Caco-2 (cell line): ENCODE data around the gene RTN3. TPM values are rescaled to one million over a fixed set of nuclear protein-coding genes. Genes with fewer than 3 reads are reported as not detected.

Source experiments
- BruUV-seq: library from RNA; stranded (reverse); fragments of 400-500 nt; replicated peaks from 2 replicates; lab custom pipeline; 2021; lab: Mats Ljungman, UMichigan
- CTCF ChIA-PET: fragments of 300-600 bp; sonication (Branson Sonifier 250); formaldehyde crosslinking; loops from one replicate; lab custom pipeline; 2022; ENCODE audit warnings: antibody characterized with exemption; lab: Charles Lee
- POLR2A ChIA-PET: fragments of 300-600 bp; sonication (Branson Sonifier 250); formaldehyde crosslinking; loops from one replicate; lab custom pipeline; 2022; ENCODE audit warnings: antibody characterized with exemption; lab: Charles Lee
- DNase-seq, 2 experiments: peaks; one replicate each; pipeline versions ENCODE4 v3.0.0 to v3.0.0-alpha.2; 2020 to 2022
- H3K27me3 ChIP-seq: replicated peaks from 2 replicates; pipeline ENCODE4 v1.6.0; 2011; ENCODE audit warnings: low read length; ENCODE audit not compliant: control insufficient read depth, insufficient read depth
- H3K36me3 ChIP-seq: 2 replicates; pipeline ENCODE4 v1.5.1; 2011; ENCODE audit warnings: low read length; ENCODE audit not compliant: control insufficient read depth, insufficient read depth
- H3K4me1 ChIP-seq: fragments of 250-450 bp; sonication (Bioruptor Pico); 2 replicates; pipeline ENCODE4 v1.5.1; 2020; ENCODE audit warnings: mild to moderate bottlenecking
- H3K4me3 ChIP-seq: 2 replicates; pipeline ENCODE4 v1.5.1; 2011; ENCODE audit warnings: low read depth, mild to moderate bottlenecking, control low read depth, low read length
- H3K9me3 ChIP-seq: fragments of 250-450 bp; sonication (Bioruptor Pico); 2 replicates; pipeline ENCODE4 v1.5.1; 2020; ENCODE audit warnings: mild to moderate bottlenecking, moderate library complexity
- H3K27ac Mint-ChIP-seq: one replicate; pipeline ENCODE4 v1.8.0; 2022; ENCODE audit warnings: mixed read lengths; ENCODE audit not compliant: unreplicated experiment
- H3K27me3 Mint-ChIP-seq: one replicate; pipeline ENCODE4 v1.8.0; 2022; ENCODE audit warnings: mixed read lengths; ENCODE audit not compliant: insufficient read depth, unreplicated experiment
- H3K36me3 Mint-ChIP-seq: one replicate; pipeline ENCODE4 v1.8.0; 2022; ENCODE audit warnings: mild to moderate bottlenecking, mixed read lengths; ENCODE audit not compliant: insufficient read depth, unreplicated experiment
- H3K4me1 Mint-ChIP-seq: one replicate; pipeline ENCODE4 v1.8.0; 2022; ENCODE audit warnings: low read depth, mixed read lengths; ENCODE audit not compliant: unreplicated experiment
- H3K4me3 Mint-ChIP-seq: one replicate; pipeline ENCODE4 v1.8.0; 2022; ENCODE audit warnings: mild to moderate bottlenecking, moderate library complexity, mixed read lengths; ENCODE audit not compliant: unreplicated experiment
- H3K9me3 Mint-ChIP-seq: one replicate; pipeline ENCODE4 v1.8.0; 2022; ENCODE audit warnings: mixed read lengths; ENCODE audit not compliant: unreplicated experiment
- intact Hi-C: fragments of 100-400 bp; cut with micrococcal nuclease; formaldehyde crosslinking; loops from one replicate; pipeline ENCODE4 v1.10.0; 2022; ENCODE audit not compliant: unreplicated experiment
- total RNA-seq: library from RNA; stranded (reverse); gene quantifications from 2 replicates; pipeline ENCODE4 v1.2.3, GENCODE V29; 2022
- TF ChIP-seq, protein P1 (sequence below), 2 experiments: fragments of 200-600 bp in 1 of 2; IDR thresholded peaks; 1 replicate in 1 of 2; 2 replicates in 1 of 2; pipeline versions ENCODE4 v1.5.1 to v1.8.0; 2011 to 2022; ENCODE audit warnings: antibody characterized with exemption in 1 of 2, control low read depth in 1 of 2, inconsistent platforms in 1 of 2, low read depth in 1 of 2, low read length in 1 of 2, mild to moderate bottlenecking in 1 of 2, moderate library complexity in 1 of 2; ENCODE audit not compliant: insufficient read depth in 1 of 2, severe bottlenecking in 1 of 2, unreplicated experiment in 1 of 2

The RTN3 gene
- total RNA-seq, 1 experiment from 2014 or later: 179 TPM

DNA sequence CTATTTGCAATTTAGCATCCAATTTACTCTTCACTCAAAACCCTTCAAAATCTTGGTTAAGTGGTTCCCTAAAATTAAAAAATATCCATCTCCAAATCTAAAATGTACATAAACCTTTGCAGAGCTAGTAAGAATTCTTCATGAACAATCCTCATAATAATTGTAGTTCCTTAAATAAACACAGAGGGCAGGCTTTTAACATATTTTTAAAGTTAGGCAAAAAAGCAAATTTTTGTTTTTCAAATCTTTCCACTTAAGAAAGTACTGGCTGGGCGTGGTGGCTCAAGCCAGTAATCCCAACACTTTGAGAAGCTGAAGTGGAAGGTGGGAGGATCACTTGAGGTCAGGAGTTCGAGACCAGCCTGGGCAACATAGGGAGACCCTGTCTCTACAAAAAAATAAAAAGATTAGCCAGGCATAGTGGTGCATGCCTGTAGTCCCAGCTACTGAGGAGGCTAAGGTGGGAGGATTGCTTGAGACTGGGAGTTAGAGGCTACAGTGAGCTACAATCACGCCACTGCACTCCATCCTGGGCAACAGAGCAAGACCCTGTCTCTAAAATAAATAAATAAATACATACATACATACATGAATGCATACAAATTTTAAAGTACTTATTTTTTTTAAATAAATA is 42.0 kb upstream of the RTN3 start:
- no peak overlapping the region for H3K4me3 Mint-ChIP-seq
- Histone ChIP-seq H3K36me3 (peaks cover 1% of the 10 kb centered on the region), H3K4me3 (no peak overlapping the region), H3K27me3 (no peaks in the 10 kb centered on the region), H3K4me1 (no peaks in the 10 kb centered on the region), H3K9me3 (no peaks in the 10 kb centered on the region)
- H3K27ac Mint-ChIP-seq: peak overlapping the region; percentile 31
- no TSS peak for BruUV-seq
- POLR2A ChIA-PET: no interaction called here
- H3K9me3 Mint-ChIP-seq: no peaks in the 10 kb centered on the region
- H3K4me1 Mint-ChIP-seq: peaks cover 7% of the 10 kb centered on the region
- H3K27me3 Mint-ChIP-seq: no peaks in the 10 kb centered on the region
- H3K36me3 Mint-ChIP-seq: peaks cover 59% of the 10 kb centered on the region
- intact Hi-C loops: loop anchor here (5.0 kb wide), 3 partner anchors 73 to 602 kb away; no protein-coding TSS in a partner anchor
- TF ChIP-seq, protein P1, sequence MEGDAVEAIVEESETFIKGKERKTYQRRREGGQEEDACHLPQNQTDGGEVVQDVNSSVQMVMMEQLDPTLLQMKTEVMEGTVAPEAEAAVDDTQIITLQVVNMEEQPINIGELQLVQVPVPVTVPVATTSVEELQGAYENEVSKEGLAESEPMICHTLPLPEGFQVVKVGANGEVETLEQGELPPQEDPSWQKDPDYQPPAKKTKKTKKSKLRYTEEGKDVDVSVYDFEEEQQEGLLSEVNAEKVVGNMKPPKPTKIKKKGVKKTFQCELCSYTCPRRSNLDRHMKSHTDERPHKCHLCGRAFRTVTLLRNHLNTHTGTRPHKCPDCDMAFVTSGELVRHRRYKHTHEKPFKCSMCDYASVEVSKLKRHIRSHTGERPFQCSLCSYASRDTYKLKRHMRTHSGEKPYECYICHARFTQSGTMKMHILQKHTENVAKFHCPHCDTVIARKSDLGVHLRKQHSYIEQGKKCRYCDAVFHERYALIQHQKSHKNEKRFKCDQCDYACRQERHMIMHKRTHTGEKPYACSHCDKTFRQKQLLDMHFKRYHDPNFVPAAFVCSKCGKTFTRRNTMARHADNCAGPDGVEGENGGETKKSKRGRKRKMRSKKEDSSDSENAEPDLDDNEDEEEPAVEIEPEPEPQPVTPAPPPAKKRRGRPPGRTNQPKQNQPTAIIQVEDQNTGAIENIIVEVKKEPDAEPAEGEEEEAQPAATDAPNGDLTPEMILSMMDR (IDR thresholded peaks at IDR 0.05; ENCODE audit: insufficient read depth in 1 of 2, low read depth in 1 of 2, low read length in 1 of 2, severe bottlenecking in 1 of 2, unreplicated experiment in 1 of 2): peak; percentile 33 to 46
- CTCF ChIA-PET: interaction anchor here (1.3 kb wide), 1 partner anchor 71 kb away, joined by 7 read pairs; no protein-coding TSS in a partner anchor
- DNase-seq: no peak

DNA sequence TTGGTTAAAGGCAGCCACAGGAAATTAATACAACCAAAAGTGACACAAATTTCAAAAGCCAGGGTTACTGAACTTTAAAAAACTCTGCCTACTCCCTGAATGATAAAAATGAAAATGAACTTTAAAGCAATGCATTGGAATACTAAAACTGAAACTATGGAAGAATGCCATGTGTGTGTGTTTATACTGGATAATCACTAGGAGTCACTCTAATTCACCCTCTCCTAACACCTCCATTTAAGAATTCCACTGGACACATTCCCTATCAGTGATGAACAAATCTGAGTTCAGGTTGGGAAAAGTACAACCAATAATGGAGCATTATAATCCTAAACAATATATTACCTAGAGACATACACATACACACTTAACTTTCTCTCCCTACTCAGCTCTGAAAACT is 39.6 kb upstream of the RTN3 start:
- intact Hi-C loops: no loop called here
- H3K9me3 Mint-ChIP-seq: no peaks in the 10 kb centered on the region
- H3K9me3 ChIP-seq: no peaks in the 10 kb centered on the region
- TF ChIP-seq, protein P1 (IDR thresholded peaks at IDR 0.05; ENCODE audit: insufficient read depth in 1 of 2, low read depth in 1 of 2, low read length in 1 of 2, severe bottlenecking in 1 of 2, unreplicated experiment in 1 of 2): no peak
- no peaks in the 10 kb centered on the region for H3K4me1 Mint-ChIP-seq
- ChIA-PET CTCF (interaction anchor here (0.6 kb wide), 1 partner anchor 616 kb away, joined by 3 read pairs; no protein-coding TSS in a partner anchor), POLR2A (no interaction called here)
- DNase-seq: no peak
- 0 out of 2 replicates have a peak, but pooled peaks cover 2% of the 10 kb centered on the region for H3K36me3 ChIP-seq
- H3K36me3 Mint-ChIP-seq: peaks cover 64% of the 10 kb centered on the region
- no peaks in the 10 kb centered on the region for H3K27me3 ChIP-seq
- no peak overlapping the region for H3K27ac Mint-ChIP-seq
- H3K4me1 ChIP-seq: no peaks in the 10 kb centered on the region
- no peak overlapping the region for H3K4me3 Mint-ChIP-seq
- no TSS peak for BruUV-seq
- H3K27me3 Mint-ChIP-seq: no peaks in the 10 kb centered on the region
- no peak overlapping the region for H3K4me3 ChIP-seq

DNA sequence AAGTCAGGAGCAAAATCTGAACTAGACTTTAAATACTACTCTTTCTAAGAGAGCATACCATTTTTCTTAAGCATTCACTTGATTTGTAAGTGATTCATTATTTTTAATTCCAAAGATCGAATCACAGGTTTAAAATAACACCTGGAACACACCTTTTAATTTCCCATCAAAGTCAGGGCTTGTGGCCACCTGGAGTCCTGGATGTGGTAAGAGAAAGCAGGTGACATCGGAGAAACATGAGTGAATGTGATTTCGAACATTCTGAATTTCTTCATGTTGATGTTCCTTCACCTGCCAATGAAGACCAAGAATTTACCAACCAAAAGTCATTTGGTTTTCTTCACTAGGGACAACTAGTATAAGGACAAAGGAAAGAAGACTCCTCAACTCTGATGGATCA is 38.1 kb upstream of the RTN3 start:
- 0 out of 2 replicates have a peak, but pooled peaks cover 2% of the 10 kb centered on the region for H3K36me3 ChIP-seq
- Mint-ChIP-seq H3K4me3 (no peak overlapping the region), H3K9me3 (no peaks in the 10 kb centered on the region), H3K27ac (no peak overlapping the region), H3K4me1 (no peaks in the 10 kb centered on the region), H3K27me3 (no peaks in the 10 kb centered on the region), H3K36me3 (peaks cover 79% of the 10 kb centered on the region)
- intact Hi-C loops: no loop called here
- ChIA-PET POLR2A (no interaction called here), CTCF (interaction anchor here (0.5 to 1.4 kb wide), 2 partner anchors 67 to 425 kb away, joined by 3 to 6 read pairs; no protein-coding TSS in a partner anchor)
- no peaks in the 10 kb centered on the region for H3K9me3 ChIP-seq
- BruUV-seq: no TSS peak
- DNase-seq: no peak
- no peak overlapping the region for H3K4me3 ChIP-seq
- H3K4me1 ChIP-seq: no peaks in the 10 kb centered on the region
- TF ChIP-seq, protein P1 (IDR thresholded peaks at IDR 0.05; ENCODE audit: insufficient read depth in 1 of 2, low read depth in 1 of 2, low read length in 1 of 2, severe bottlenecking in 1 of 2, unreplicated experiment in 1 of 2): no peak
- H3K27me3 ChIP-seq: no peaks in the 10 kb centered on the region
